Measurements from ENCODE around the gene KIF26A. TPM values are rescaled to one million over a fixed set of nuclear protein-coding genes. Genes with fewer than 3 reads are reported as not detected.

The KIF26A gene
- total RNA-seq, 4 donors from 2014 or later, result 2.1 to 6.1 (median 4.6) TPM

DNA sequence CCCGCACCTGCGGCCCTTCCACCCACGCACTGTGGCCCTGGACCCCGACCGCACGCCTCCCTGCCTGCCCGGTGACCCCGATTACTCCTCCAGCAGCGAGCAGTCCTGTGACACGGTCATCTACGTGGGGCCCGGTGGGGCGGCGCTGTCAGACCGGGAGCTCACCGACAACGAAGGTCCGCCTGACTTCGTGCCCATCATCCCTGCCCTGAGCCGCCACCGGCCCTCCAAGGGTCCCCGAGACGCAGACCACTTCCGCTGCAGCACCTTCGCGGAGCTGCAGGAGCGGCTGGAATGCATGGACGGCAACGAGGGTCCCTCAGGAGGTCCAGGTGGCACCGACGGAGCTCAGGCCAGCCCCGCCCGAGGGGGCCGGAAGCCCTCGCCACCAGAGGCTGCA is 36.7 kb downstream of the KIF26A start:
- Histone ChIP-seq H3K4me3 (no peak overlapping the region), H3K27me3 (peaks cover 17% of the 10 kb centered on the region), H3K9me3 (no peaks in the 10 kb centered on the region), H3K27ac (no peak overlapping the region), H3K4me1 (peaks cover 10% of the 10 kb centered on the region), H3K36me3 (no peaks in the 10 kb centered on the region)
- no peak for TF ChIP-seq EP300 (IDR thresholded peaks at IDR 0.05)
- WGBS, result 100% methylated on average over 6 of the region's 35 CpGs
- DNase-seq (ENCODE audit: low spot score in 2 of 2), result no peak

DNA sequence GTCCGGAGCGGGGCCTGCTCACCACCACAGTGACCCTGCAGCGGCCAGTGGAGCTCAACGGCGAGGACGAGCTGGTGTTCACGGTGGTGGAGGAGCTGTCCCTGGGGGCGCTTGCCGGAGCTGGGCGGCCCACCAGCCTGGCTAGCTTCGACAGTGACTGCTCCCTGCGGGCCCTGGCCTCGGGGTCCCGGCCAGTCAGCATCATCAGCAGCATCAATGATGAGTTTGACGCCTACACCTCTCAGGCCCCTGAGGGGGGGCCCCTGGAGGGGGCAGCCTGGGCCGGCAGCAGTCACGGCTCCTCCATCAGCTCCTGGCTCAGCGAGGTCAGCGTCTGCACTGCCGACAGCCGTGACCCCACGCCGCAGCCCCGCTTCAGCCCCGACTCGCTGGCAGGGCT is 37.4 kb downstream of the KIF26A start:
- H3K27ac ChIP-seq, result no peak overlapping the region
- DNase-seq (ENCODE audit: low spot score in 2 of 2), result no peak
- no peaks in the 10 kb centered on the region for H3K36me3 ChIP-seq
- H3K4me3 ChIP-seq, result no peak overlapping the region
- no CpG with 5 or more reads among the region's 26 CpGs for WGBS
- peaks cover 18% of the 10 kb centered on the region for H3K27me3 ChIP-seq
- peaks cover 10% of the 10 kb centered on the region for H3K4me1 ChIP-seq
- H3K9me3 ChIP-seq, result no peaks in the 10 kb centered on the region
- TF ChIP-seq POLR2AphosphoS5 (IDR thresholded peaks at IDR 0.05), result no peak
- no peak for TF ChIP-seq POLR2A (IDR thresholded peaks at IDR 0.05)
- TF ChIP-seq, protein P1, sequence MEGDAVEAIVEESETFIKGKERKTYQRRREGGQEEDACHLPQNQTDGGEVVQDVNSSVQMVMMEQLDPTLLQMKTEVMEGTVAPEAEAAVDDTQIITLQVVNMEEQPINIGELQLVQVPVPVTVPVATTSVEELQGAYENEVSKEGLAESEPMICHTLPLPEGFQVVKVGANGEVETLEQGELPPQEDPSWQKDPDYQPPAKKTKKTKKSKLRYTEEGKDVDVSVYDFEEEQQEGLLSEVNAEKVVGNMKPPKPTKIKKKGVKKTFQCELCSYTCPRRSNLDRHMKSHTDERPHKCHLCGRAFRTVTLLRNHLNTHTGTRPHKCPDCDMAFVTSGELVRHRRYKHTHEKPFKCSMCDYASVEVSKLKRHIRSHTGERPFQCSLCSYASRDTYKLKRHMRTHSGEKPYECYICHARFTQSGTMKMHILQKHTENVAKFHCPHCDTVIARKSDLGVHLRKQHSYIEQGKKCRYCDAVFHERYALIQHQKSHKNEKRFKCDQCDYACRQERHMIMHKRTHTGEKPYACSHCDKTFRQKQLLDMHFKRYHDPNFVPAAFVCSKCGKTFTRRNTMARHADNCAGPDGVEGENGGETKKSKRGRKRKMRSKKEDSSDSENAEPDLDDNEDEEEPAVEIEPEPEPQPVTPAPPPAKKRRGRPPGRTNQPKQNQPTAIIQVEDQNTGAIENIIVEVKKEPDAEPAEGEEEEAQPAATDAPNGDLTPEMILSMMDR (IDR thresholded peaks at IDR 0.05), result no peak
- no peak for TF ChIP-seq EP300 (IDR thresholded peaks at IDR 0.05)

DNA sequence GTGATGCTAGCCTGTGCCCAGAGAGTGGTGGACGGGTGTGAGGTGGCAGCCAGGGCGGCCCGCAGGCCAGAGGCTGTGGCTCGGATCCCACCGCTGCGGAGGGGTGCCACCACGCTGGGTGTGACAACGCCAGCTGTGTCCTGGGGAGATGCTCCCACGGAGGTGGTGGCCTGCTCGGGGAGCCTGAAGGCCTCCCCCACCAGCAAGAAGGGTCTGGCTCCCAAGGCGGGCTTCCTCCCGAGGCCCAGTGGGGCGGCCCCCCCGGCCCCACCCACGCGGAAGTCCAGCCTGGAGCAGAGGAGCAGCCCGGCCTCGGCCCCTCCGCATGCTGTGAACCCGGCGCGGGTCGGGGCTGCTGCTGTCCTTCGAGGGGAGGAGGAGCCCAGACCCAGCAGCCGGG is 38.2 kb downstream of the KIF26A start:
- WGBS, result 100% methylated on average over 2 of the region's 25 CpGs
- TF ChIP-seq EP300 (IDR thresholded peaks at IDR 0.05) (no peak), POLR2A (IDR thresholded peaks at IDR 0.05) (no peak), POLR2AphosphoS5 (IDR thresholded peaks at IDR 0.05) (no peak)
- TF ChIP-seq, protein P1 (IDR thresholded peaks at IDR 0.05), result no peak
- DNase-seq (ENCODE audit: low spot score in 2 of 2), result no peak
- Histone ChIP-seq H3K27ac (no peak overlapping the region), H3K27me3 (peaks cover 21% of the 10 kb centered on the region), H3K4me3 (no peak overlapping the region), H3K36me3 (no peaks in the 10 kb centered on the region), H3K9me3 (no peaks in the 10 kb centered on the region), H3K4me1 (peaks cover 13% of the 10 kb centered on the region)

DNA sequence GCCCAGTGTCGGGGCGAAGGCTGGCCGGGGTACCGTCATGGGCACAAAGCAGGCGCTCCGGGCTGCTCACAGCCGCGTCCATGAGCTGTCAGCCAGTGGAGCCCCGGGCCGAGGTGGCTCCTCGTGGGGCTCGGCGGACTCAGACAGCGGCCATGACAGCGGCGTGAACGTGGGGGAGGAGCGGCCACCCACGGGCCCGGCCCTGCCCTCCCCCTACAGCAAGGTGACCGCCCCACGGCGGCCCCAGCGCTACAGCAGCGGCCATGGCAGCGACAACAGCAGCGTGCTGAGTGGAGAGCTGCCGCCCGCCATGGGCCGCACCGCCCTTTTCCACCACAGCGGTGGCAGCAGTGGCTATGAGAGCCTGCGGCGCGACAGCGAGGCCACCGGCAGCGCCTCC is 39.0 kb downstream of the KIF26A start:
- no peak for TF ChIP-seq POLR2A (IDR thresholded peaks at IDR 0.05)
- TF ChIP-seq, protein P1 (IDR thresholded peaks at IDR 0.05), result no peak
- no peak for TF ChIP-seq EP300 (IDR thresholded peaks at IDR 0.05)
- no peak for TF ChIP-seq POLR2AphosphoS5 (IDR thresholded peaks at IDR 0.05)
- H3K4me1 ChIP-seq, result peaks cover 7% of the 10 kb centered on the region
- H3K27me3 ChIP-seq, result peaks cover 14% of the 10 kb centered on the region
- no peak for DNase-seq (ENCODE audit: low spot score in 2 of 2)
- no peak overlapping the region for H3K4me3 ChIP-seq
- H3K27ac ChIP-seq, result no peak overlapping the region
- WGBS, result 100% methylated on average over 2 of the region's 38 CpGs
- no peaks in the 10 kb centered on the region for H3K36me3 ChIP-seq
- no peaks in the 10 kb centered on the region for H3K9me3 ChIP-seq

DNA sequence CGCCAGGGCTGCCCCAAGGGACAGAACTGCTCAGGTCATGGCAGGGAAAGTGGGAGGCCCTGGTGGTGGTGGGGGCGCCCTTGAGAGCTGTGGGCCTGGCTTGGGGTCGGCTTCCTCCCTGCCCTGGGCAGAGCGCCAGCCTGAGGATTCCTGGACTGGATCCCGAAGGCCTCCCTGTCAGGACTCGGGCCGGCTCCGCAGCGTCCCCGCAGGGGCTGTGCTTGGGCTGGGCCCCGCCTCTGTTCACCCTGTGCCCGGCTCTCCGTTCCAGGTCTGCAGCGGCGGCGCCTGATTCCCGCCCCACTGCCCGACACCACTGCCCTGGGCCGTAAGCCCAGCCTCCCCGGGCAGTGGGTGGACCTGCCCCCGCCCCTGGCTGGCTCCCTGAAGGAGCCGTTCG is 39.9 kb downstream of the KIF26A start:
- no peak for TF ChIP-seq POLR2AphosphoS5 (IDR thresholded peaks at IDR 0.05)
- TF ChIP-seq, protein P1 (IDR thresholded peaks at IDR 0.05), result no peak
- no peak for TF ChIP-seq POLR2A (IDR thresholded peaks at IDR 0.05)
- TF ChIP-seq EP300 (IDR thresholded peaks at IDR 0.05), result no peak
- DNase-seq (ENCODE audit: low spot score in 2 of 2), result no peak
- WGBS, result 100% methylated on average over 1 of the region's 23 CpGs
- peaks cover 14% of the 10 kb centered on the region for H3K27me3 ChIP-seq
- peaks cover 6% of the 10 kb centered on the region for H3K4me1 ChIP-seq
- H3K27ac ChIP-seq, result no peak overlapping the region
- no peaks in the 10 kb centered on the region for H3K36me3 ChIP-seq
- H3K9me3 ChIP-seq, result no peaks in the 10 kb centered on the region
- H3K4me3 ChIP-seq, result no peak overlapping the region

DNA sequence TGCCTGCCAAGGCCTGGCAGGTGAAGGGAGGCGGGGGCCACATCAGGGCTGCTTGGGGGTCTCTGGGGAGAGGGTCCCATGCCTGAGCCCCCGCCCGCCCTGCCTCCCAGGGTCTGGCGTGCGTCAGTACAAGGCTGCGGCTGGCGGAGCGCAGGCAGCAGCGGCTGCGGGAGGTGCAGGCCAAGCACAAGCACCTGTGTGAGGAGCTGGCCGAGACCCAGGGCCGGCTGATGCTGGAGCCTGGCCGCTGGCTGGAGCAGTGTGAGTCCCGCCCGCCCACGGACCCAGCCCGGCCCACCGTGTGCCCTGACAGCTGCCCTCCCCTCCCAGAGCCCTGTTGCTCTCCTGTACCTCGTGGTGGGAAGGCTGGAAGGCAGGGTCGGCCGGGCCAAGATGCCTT is 40.7 kb downstream of the KIF26A start:
- Histone ChIP-seq H3K27ac (no peak overlapping the region), H3K4me1 (peaks cover 6% of the 10 kb centered on the region), H3K9me3 (no peaks in the 10 kb centered on the region), H3K4me3 (no peak overlapping the region), H3K27me3 (peaks cover 22% of the 10 kb centered on the region), H3K36me3 (no peaks in the 10 kb centered on the region)
- WGBS, result 80% methylated on average over 2 of the region's 21 CpGs
- no peak for DNase-seq (ENCODE audit: low spot score in 2 of 2)
- TF ChIP-seq EP300 (IDR thresholded peaks at IDR 0.05) (no peak), POLR2A (IDR thresholded peaks at IDR 0.05) (no peak), POLR2AphosphoS5 (IDR thresholded peaks at IDR 0.05) (no peak)
- TF ChIP-seq, protein P1 (IDR thresholded peaks at IDR 0.05), result no peak
